ENCODE measurements around the gene PDPR.
"Not testable (repeated sequence)": the region's sequence is repeated elsewhere in the genome, so short reads cannot be mapped to it uniquely, and the experiment has no call there.

PDPR gene

GRCh38 chr16:70113982-70114826 lies at the start of gene PDPR:
Gene PDPR, plus strand, starts transcription at chr16:70114332. Its CDS starts 6,161 bp downstream, at chr16:70120493.
- DNase-seq (ENCODE audit: low read depth): peak; percentile 91

- DNase-seq (ENCODE audit: low read depth): peak; percentile 35
Measured at GRCh38 chr16:70064841-70065370, 49.2 kb upstream of the PDPR start.

GRCh38 chr16:70065376-70065745 lies 48.8 kb upstream of the PDPR start:
- not testable (repeated sequence) for DNase-seq (ENCODE audit: low read depth)

- DNase-seq (ENCODE audit: low read depth): peak; percentile 81
Measured at GRCh38 chr16:70065746-70066658, 48.1 kb upstream of the PDPR start.

GRCh38 chr16:70066751-70067150 lies 47.4 kb upstream of the PDPR start:
- DNase-seq (ENCODE audit: low read depth): peak; percentile 0

- not testable (repeated sequence) for DNase-seq (ENCODE audit: low read depth)
Measured at GRCh38 chr16:70079081-70079480, 35.1 kb upstream of the PDPR start.

- not testable (repeated sequence) for DNase-seq (ENCODE audit: low read depth)
Measured at GRCh38 chr16:70081219-70081618, 32.9 kb upstream of the PDPR start.

GRCh38 chr16:70083931-70084330 lies 30.2 kb upstream of the PDPR start:
- not testable (repeated sequence) for DNase-seq (ENCODE audit: low read depth)

GRCh38 chr16:70088160-70088559 lies 26.0 kb upstream of the PDPR start:
- not testable (repeated sequence) for DNase-seq (ENCODE audit: low read depth)

- DNase-seq (ENCODE audit: low read depth): not testable (repeated sequence)
Measured at GRCh38 chr16:70088877-70089276, 25.3 kb upstream of the PDPR start.

- not testable (repeated sequence) for DNase-seq (ENCODE audit: low read depth)
Measured at GRCh38 chr16:70089289-70089688, 24.8 kb upstream of the PDPR start.

- not testable (repeated sequence) for DNase-seq (ENCODE audit: low read depth)
Measured at GRCh38 chr16:70091104-70091503, 23.0 kb upstream of the PDPR start.

- DNase-seq (ENCODE audit: low read depth): not testable (repeated sequence)
Measured at GRCh38 chr16:70094096-70094495, 20.0 kb upstream of the PDPR start.

GRCh38 chr16:70109583-70110279 lies 4.4 kb upstream of the PDPR start:
- DNase-seq (ENCODE audit: low read depth): not testable (repeated sequence)

- DNase-seq (ENCODE audit: low read depth): not testable (repeated sequence)
Measured at GRCh38 chr16:70112162-70112561, 2.0 kb upstream of the PDPR start.

GRCh38 chr16:70113599-70113981 lies 542 bp upstream of the PDPR start:
- DNase-seq (ENCODE audit: low read depth): peak; percentile 27

GRCh38 chr16:70118354-70118753 lies 4.2 kb downstream of the PDPR start:
- not testable (repeated sequence) for DNase-seq (ENCODE audit: low read depth)

GRCh38 chr16:70118776-70119175 lies 4.6 kb downstream of the PDPR start:
- DNase-seq (ENCODE audit: low read depth): not testable (repeated sequence)

- not testable (repeated sequence) for DNase-seq (ENCODE audit: low read depth)
Measured at GRCh38 chr16:70120398-70120797, 6.3 kb downstream of the PDPR start.

- DNase-seq (ENCODE audit: low read depth): not testable (repeated sequence)
Measured at GRCh38 chr16:70123822-70124221, 9.7 kb downstream of the PDPR start.

- peak; percentile 19 for DNase-seq (ENCODE audit: low read depth)
Measured at GRCh38 chr16:70126226-70126625, 12.1 kb downstream of the PDPR start.

- DNase-seq (ENCODE audit: low read depth): not testable (repeated sequence)
Measured at GRCh38 chr16:70127706-70128105, 13.6 kb downstream of the PDPR start.
